GM21619 (cell line): ENCODE data around the gene SSC5D.

Source experiments
- ATAC-seq: cut with Tn5 transposase; IDR thresholded peaks from one replicate; pipeline ENCODE4 v1.9.1; 2021; ENCODE audit not compliant: unreplicated experiment

The SSC5D gene

GRCh38 chr19:55535173-55535964 is 47.1 kb downstream of the SSC5D start:
- ATAC-seq: no peak

GRCh38 chr19:55535965-55536350 is 47.7 kb downstream of the SSC5D start:
- no peak for ATAC-seq

- no peak for ATAC-seq
Measured at GRCh38 chr19:55536366-55536765, 48.1 kb downstream of the SSC5D start.

- ATAC-seq: no peak
Measured at GRCh38 chr19:55536951-55537740, 48.9 kb downstream of the SSC5D start, which contains the start of gene SBK2. SBK2 (minus strand) TSS chr19:55537133; CDS start chr19:55536294, 839 bp downstream.

- no peak for ATAC-seq
Measured at GRCh38 chr19:55537741-55538111, 49.5 kb downstream of the SSC5D start.

- ATAC-seq: no peak
Measured at GRCh38 chr19:55538132-55538531, 49.9 kb downstream of the SSC5D start.

- no peak for ATAC-seq
Measured at GRCh38 chr19:55539090-55539984, 51.1 kb downstream of the SSC5D start.

GRCh38 chr19:55540619-55541018 is 52.4 kb downstream of the SSC5D start:
- no peak for ATAC-seq

- ATAC-seq: no peak
Measured at GRCh38 chr19:55541091-55541490, 52.9 kb downstream of the SSC5D start.

- no peak for ATAC-seq
Measured at GRCh38 chr19:55542292-55542855, 54.1 kb downstream of the SSC5D start.

- ATAC-seq: no peak
Measured at GRCh38 chr19:55543567-55543966, 55.3 kb downstream of the SSC5D start.

GRCh38 chr19:55544014-55544413 is 55.8 kb downstream of the SSC5D start:
- no peak for ATAC-seq

GRCh38 chr19:55544776-55545439 is 56.7 kb downstream of the SSC5D start:
- ATAC-seq: no peak

GRCh38 chr19:55545443-55545842 is 57.2 kb downstream of the SSC5D start, which contains the start of gene SBK3:
SBK3 (minus strand) TSS chr19:55545543; CDS start chr19:55545543, 0 bp downstream.
- no peak for ATAC-seq

- no peak for ATAC-seq
Measured at GRCh38 chr19:55546011-55546410, 57.8 kb downstream of the SSC5D start.

- ATAC-seq: no peak
Measured at GRCh38 chr19:55546822-55547614, 58.8 kb downstream of the SSC5D start.

- no peak for ATAC-seq
Measured at GRCh38 chr19:55549500-55550320, 61.5 kb downstream of the SSC5D start.

- ATAC-seq: no peak
Measured at GRCh38 chr19:55550321-55550650, 62.0 kb downstream of the SSC5D start.

GRCh38 chr19:55552206-55552605 is 64.0 kb downstream of the SSC5D start:
- no peak for ATAC-seq
